Subcutaneous adipose tissue (tissue), 4 donors: ENCODE results near the gene CIB2. TPM values are rescaled to one million over a fixed set of nuclear protein-coding genes. Genes with fewer than 3 reads are reported as not detected.

ENCODE experiments used
- total RNA-seq, 4 donors: library from RNA; depleted of rRNA; stranded (reverse); fragments of >200 nt; gene quantifications; one replicate each; pipeline ENCODE4 v1.1.0, GENCODE V29; 2016
- TF ChIP-seq, protein P1 (sequence below): fragments of 450-650 bp; IDR thresholded peaks from one replicate; pipeline ENCODE4 v1.5.1; 2016; ENCODE audit warnings: low read depth, mild to moderate bottlenecking, control low read depth, antibody characterized with exemption, moderate library complexity

Gene CIB2
- total RNA-seq, 4 donors from 2014 or later = 3.2 to 6.4 (median 5.9) TPM

DNA sequence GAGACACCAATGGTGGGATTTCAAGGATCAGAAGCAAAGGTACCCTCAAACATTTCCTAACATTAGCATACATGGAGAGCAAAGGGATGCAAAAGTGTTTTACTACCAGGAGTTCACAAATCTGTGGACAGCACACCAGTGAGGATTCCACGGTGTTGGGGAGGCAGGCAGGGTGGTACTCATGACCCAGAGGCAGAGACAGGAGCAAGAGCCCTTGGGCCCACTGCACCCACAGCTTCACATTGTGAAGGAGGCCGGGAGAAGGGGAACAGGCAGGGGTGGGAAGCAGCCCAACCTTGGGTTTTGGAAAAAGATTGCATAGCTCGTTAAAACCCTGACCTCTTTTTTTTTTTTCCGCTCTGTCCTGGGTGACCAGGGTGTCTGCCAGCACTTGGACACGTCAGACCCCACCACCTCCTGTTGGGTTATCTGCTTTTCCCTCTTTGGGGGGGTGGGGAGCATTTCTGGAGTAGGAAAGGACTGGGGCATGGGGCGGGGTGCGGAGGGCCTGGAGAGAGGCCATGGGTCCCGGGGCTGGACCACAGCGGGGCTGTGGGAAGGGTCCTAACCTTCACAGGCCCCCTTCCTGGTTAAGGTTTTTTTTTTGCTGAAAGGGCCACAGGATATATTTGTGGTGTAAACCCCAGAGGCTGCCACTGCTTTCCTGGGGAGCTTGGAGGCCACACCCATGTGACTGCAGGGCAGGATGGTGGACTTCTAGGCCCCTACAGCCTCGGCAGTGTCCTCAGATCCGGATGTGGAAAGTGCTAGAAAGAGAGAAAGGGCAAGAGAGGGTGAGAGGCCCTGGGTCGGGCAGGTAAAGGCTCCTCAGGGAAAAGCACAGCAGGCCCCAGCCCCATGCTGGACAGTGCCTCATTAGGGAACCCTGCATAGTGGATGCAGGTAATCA lies 26.4 kb downstream of the CIB2 start:
- TF ChIP-seq, protein P1, sequence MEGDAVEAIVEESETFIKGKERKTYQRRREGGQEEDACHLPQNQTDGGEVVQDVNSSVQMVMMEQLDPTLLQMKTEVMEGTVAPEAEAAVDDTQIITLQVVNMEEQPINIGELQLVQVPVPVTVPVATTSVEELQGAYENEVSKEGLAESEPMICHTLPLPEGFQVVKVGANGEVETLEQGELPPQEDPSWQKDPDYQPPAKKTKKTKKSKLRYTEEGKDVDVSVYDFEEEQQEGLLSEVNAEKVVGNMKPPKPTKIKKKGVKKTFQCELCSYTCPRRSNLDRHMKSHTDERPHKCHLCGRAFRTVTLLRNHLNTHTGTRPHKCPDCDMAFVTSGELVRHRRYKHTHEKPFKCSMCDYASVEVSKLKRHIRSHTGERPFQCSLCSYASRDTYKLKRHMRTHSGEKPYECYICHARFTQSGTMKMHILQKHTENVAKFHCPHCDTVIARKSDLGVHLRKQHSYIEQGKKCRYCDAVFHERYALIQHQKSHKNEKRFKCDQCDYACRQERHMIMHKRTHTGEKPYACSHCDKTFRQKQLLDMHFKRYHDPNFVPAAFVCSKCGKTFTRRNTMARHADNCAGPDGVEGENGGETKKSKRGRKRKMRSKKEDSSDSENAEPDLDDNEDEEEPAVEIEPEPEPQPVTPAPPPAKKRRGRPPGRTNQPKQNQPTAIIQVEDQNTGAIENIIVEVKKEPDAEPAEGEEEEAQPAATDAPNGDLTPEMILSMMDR = no peak

DNA sequence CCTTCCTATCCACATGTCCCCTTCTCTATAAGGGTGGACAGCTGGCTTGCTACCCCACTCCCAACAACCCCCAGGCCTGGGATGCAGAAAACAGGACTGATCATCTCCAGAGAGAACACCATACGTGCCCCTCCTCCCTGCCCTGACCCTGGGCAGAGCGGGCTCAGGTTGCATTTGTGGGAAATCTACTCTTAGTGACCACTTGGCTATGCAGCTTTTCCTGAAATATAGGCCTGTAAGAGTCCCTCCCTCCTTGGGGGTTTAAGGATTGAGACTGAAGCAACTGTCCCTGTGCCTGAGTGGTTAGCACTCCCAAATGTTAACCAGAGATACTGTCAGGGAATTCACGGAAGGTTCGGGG lies 27.1 kb downstream of the CIB2 start:
- TF ChIP-seq, protein P1 = no peak

DNA sequence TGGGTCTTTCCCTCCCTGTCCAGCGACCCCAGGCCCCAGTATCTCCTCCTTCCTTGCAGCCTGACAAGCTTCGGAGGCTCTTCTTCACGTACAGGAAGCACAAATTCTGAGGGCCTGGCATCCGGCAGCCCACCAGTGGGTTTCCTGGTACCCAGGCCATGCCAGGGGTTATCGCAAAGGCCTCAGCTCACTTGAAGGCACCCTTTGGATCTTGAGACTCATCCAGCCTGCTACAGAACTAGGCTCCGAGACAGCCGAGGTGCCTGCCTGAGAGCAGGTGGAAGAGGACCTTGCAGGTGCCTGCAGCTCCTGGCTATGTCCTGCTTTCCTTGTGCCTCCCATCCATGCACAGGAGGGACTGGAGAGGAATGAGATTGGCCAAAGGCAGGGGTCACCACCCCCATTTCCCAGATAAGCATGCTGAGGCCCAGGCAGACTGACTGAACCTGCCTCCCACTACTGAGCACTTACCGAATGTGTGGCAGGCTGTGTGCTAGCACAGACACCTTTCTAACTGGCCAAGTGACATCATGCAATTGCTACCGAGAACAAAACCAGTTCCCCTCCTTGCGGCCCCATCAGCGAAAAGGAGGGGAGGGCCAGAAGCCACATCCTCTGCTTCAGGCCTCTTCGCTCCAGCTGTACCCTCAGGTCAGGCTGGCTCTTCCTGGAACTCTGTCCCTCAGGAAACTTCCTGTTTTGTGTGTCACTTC lies 27.7 kb downstream of the CIB2 start:
- TF ChIP-seq, protein P1 = no peak

DNA sequence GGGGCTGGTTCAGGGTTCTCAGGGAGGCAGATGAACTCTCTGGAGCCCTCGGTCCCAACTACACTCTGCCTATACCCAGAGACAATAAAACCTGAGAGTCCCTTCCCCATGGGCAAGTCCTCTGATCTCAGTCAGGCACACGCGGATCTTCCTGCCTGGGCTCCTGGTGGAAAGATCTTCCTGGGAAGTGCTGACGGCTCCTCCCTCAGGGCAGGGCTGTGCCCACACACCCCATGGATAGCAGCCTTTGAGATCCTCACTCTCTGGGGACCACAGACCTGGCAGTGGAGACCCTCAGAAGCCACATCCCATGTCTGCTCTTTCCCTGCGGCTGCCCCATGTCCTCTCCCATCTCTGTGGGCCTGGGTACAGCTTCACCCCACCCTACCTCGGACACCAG lies 28.5 kb downstream of the CIB2 start:
- TF ChIP-seq, protein P1 = no peak

DNA sequence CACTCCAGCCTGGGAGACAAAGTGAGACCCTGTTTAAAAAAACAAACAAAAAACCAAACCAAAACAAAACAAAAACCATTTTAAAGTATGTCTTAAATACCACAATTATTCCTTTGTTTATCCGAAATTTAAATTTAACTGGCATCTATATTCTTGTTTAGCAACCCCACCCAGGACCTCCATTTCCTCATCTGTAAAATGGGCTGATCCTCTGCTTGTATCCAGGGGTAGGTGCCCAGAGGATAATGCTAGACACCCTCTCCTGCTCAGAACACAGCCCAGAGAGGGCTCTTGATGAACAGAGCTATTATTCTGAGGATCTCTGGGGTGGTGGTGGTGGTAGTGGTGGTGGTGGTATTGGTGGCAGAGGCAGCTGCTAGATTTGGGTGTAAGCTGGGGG lies 29.0 kb downstream of the CIB2 start:
- TF ChIP-seq, protein P1 = no peak

DNA sequence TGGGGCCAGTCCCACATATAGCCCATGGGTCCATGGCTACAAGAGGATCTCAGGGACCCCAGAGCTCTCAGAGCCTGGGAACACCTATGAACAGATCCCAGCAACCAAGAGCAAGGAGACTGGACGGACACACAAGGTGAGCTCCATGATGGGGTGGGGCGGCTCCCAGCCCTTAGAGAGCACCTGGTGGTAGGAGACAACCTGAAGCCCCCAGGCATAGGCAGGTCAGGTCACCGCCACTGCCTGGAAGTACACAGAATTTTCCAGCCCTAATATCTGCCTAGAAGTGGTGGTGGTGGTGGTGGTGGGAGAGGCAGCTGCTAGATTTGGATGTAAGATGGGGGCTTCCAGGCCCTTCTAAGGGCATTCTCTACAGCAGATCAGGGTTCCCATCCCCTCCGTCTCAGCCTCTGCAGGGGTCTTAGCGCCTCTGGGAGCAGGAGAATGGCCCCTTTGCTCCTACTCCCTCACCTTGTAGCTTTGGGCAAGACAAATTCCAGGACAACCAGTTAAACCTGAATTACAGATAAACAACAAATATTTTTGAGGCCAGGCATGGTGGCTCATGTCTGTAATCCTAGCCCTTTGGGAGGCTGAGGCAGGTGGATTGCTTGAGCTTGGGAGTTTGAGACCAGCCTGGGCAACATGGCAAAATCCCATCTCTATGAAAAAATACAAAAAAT lies 29.7 kb downstream of the CIB2 start:
- TF ChIP-seq, protein P1 = no peak

DNA sequence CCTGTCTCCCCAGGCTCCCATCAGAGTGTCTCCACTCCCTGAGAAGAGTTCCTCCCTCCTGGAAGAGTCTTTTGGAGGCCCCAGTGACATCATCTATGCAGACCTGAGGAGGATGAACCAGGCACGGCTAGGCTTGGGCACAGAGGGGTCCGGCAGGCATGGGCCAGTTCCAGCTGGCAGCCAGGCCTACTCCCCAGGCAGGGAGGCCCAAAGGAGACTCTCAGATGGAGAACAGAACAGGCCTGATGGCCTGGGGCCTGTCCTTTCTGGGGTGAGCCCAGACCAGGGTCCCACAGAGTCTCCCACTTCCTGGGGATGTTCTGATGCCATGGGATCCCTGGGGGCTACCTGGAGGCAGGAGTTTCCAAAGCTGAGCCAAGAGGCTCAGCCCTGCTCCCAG lies 30.4 kb downstream of the CIB2 start:
- TF ChIP-seq, protein P1 = no peak
